Sigmoid colon (tissue), 4 donors: Measurements from ENCODE around the gene SIM2.

Experiments used
- POLR2A ChIP-seq, 2 donors: fragments of 450-650 bp; IDR thresholded peaks; one replicate each; pipeline ENCODE4 v1.6.1; 2016; ENCODE audit warnings: antibody characterized with exemption in 2 of 2, mild to moderate bottlenecking in 2 of 2, moderate library complexity in 2 of 2
- POLR2AphosphoS5 ChIP-seq, 4 donors: sonication (generic); formaldehyde crosslinking; IDR thresholded peaks; one replicate each; pipeline ENCODE4 v1.6.1; 2017; ENCODE audit warnings: antibody characterized with exemption in 4 of 4

DNA sequence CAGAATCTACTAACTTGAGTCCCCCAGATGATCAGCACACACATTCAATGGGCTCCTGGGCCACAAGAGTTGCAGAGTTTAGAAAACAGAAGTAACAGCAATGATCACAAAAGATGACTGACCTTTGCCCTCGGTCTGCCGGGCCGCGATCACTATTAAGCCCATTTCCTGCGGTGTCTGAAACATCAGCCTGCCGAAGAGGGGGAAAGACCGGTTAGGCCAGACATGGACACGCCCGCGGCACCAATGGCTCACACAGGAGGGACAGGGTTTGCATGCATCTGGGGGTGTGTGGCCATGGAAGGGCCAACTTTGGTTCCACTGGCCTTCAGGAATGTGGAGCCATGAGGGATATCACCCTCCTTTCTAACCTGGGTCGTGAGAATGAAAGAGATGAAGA is 68.2 kb downstream of the SIM2 start:
- TF ChIP-seq POLR2A (IDR thresholded peaks at IDR 0.05) (no peak), POLR2AphosphoS5 (IDR thresholded peaks at IDR 0.05) (no peak)
